H1 (cell line): ENCODE measurements around the gene PRX. TPM values are rescaled to one million over a fixed set of nuclear protein-coding genes. Genes with fewer than 3 reads are reported as not detected.

ENCODE experiments used
- ATF2 ChIP-seq: IDR thresholded peaks from 2 replicates; pipeline ENCODE4 v1.6.1; 2012; ENCODE audit warnings: low read length, inconsistent platforms
- BCL11A ChIP-seq, 2 experiments: IDR thresholded peaks; one replicate each; pipeline ENCODE4 v1.6.1; 2011; ENCODE audit warnings: low read depth in 2 of 2, low read length in 2 of 2, mild to moderate bottlenecking in 2 of 2
- CEBPB ChIP-seq: IDR thresholded peaks from 2 replicates; pipeline ENCODE4 v1.6.1; 2012; ENCODE audit warnings: low read depth, low read length
- CTBP2 ChIP-seq: IDR thresholded peaks from 2 replicates; pipeline ENCODE4 v1.7.0; 2011; ENCODE audit warnings: borderline replicate concordance, mild to moderate bottlenecking, moderate library complexity, mixed read lengths, low read length; ENCODE audit not compliant: insufficient read depth, insufficient read length
- CTCF ChIP-seq, 3 experiments: IDR thresholded peaks; 1 replicate in 2 of 3; 2 replicates in 1 of 3; pipeline versions ENCODE4 v1.5.1 to v1.6.1; 2011; ENCODE audit warnings: low read length in 3 of 3, mild to moderate bottlenecking in 3 of 3, inconsistent platforms in 2 of 3, low read depth in 1 of 3, moderate library complexity in 1 of 3; ENCODE audit not compliant: insufficient read depth in 1 of 3; ENCODE audit errors: control extremely low read depth in 1 of 3
- EZH2 ChIP-seq: fragments of 200-600 bp; sonication (generic); IDR thresholded peaks from 2 replicates; pipeline ENCODE4 v1.7.1; 2012; ENCODE audit warnings: low read depth, mild to moderate bottlenecking, moderate library complexity, low read length, inconsistent platforms; ENCODE audit not compliant: severe bottlenecking
- GTF2F1 ChIP-seq: IDR thresholded peaks from 2 replicates; pipeline ENCODE4 v1.6.1; 2012; ENCODE audit warnings: low read depth, low read length, improper control_type of control experiment, borderline replicate concordance
- HDAC6 ChIP-seq: IDR thresholded peaks from one replicate; pipeline ENCODE4 v1.7.1; 2012; ENCODE audit warnings: low read depth, mild to moderate bottlenecking, inconsistent platforms, low read length, moderate library complexity
- JUN ChIP-seq: IDR thresholded peaks from 2 replicates; pipeline ENCODE4 v1.6.1; 2011; ENCODE audit warnings: low read depth, mild to moderate bottlenecking, improper control_type of control experiment, low read length
- NANOG ChIP-seq: IDR thresholded peaks from 2 replicates; pipeline ENCODE4 v1.6.1; 2011; ENCODE audit warnings: low read length, low read depth, mild to moderate bottlenecking, inconsistent platforms; ENCODE audit not compliant: insufficient read depth, poor library complexity, severe bottlenecking
- POLR2A ChIP-seq, 2 experiments: IDR thresholded peaks; 1 replicate in 1 of 2; 2 replicates in 1 of 2; pipeline ENCODE4 v1.6.1; 2011; ENCODE audit warnings: low read depth in 2 of 2, low read length in 2 of 2, mild to moderate bottlenecking in 2 of 2; ENCODE audit errors: control extremely low read depth in 1 of 2
- POU5F1 ChIP-seq: IDR thresholded peaks from 2 replicates; pipeline ENCODE4 v1.6.1; 2011; ENCODE audit warnings: low read depth, mild to moderate bottlenecking, low read length, moderate library complexity
- RNF2 ChIP-seq: fragments of 200-900, 300-1000 bp; sonication (generic); IDR thresholded peaks from 2 replicates; pipeline ENCODE4 v1.7.1; 2016; ENCODE audit warnings: borderline replicate concordance, low read depth, mild to moderate bottlenecking, antibody characterized with exemption, low read length; ENCODE audit not compliant: poor library complexity, severe bottlenecking; ENCODE audit errors: missing control alignments
- SIRT6 ChIP-seq: IDR thresholded peaks from one replicate; pipeline ENCODE4 v1.7.1; 2012; ENCODE audit warnings: low read length, inconsistent platforms
- SRF ChIP-seq: IDR thresholded peaks from 2 replicates; pipeline ENCODE4 v1.6.1; 2011; ENCODE audit warnings: mild to moderate bottlenecking, low read depth, low read length, moderate library complexity
- TEAD4 ChIP-seq: IDR thresholded peaks from 2 replicates; pipeline ENCODE4 v1.6.1; 2012; ENCODE audit warnings: low read depth, low read length, inconsistent platforms, mixed read lengths
- USF2 ChIP-seq: IDR thresholded peaks from 2 replicates; pipeline ENCODE4 v1.6.1; 2011; ENCODE audit warnings: low read length, improper control_type of control experiment
- polyA plus RNA-seq, 7 experiments: library from polyadenylated mRNA; depleted of rRNA in 3 of 7; stranded (reverse) in 5 of 7; unstranded in 2 of 7; fragments of >200 nt in 5 of 7; fragments of 200-250 nt in 2 of 7; gene quantifications; 1 replicate in 5 of 7; 2 replicates in 1 of 7; 4 replicates in 1 of 7; pipeline versions ENCODE4 v1.2.1 to v1.2.3, GENCODE V29; 2011 to 2013; ENCODE audit warnings: missing spikeins in 2 of 7, mixed read lengths in 2 of 7
- total RNA-seq: library from RNA; stranded (reverse); fragmentation: NEBNext Ultra II Directional; extraction: Animal tissue kit (Norgen Biotek cat#: 25700); gene quantifications from 2 replicates; pipeline ENCODE4 v1.2.1, GENCODE V29; 2021

The PRX gene
- total and polyA plus RNA-seq, 2 of the 8 experiments (the other 6 are each of a cell fraction or from before 2014, with no cell fraction given), result 2.8 to 5.8 TPM

- TF ChIP-seq CTBP2 (no peak), POU5F1 (no peak), POLR2A (IDR thresholded peaks at IDR 0.05; ENCODE audit: control extremely low read depth in 1 of 2, low read depth in 2 of 2, low read length in 2 of 2) (peak in 1 of 2 experiments; percentile 74; a peak in 2 of 3 replicates), NANOG (no peak), HDAC6 (no peak), SIRT6 (no peak), JUN (no peak), RNF2 (no peak), CEBPB (no peak), SRF (peak; percentile 96), USF2 (no peak), TEAD4 (peak; percentile 99), CTCF (IDR thresholded peaks at IDR 0.05; ENCODE audit: control extremely low read depth in 1 of 3, insufficient read depth in 1 of 3, low read depth in 1 of 3, low read length in 3 of 3) (peak; percentile 87 to 93 (median 90)), ATF2 (no peak), GTF2F1 (no peak), BCL11A (IDR thresholded peaks at IDR 0.05; ENCODE audit: low read depth in 2 of 2, low read length in 2 of 2) (no peak), EZH2 (no peak)
Observed at GRCh38 chr19:40420766-40421765, 7.9 kb upstream of the PRX start (continued).
